ENCODE measurements around the gene UTP11. TPM values are rescaled to one million over a fixed set of nuclear protein-coding genes. Genes with fewer than 3 reads are reported as not detected.

The UTP11 gene
- total and polyA plus RNA-seq, 2 donors from 2014 or later: 24.2 to 26.2 TPM

GRCh38 chr1:38025664-38026063 lies 13.1 kb downstream of the UTP11 start:
- H3K27ac ChIP-seq (ENCODE audit: low read depth in 2 of 2, low read length in 2 of 2): no peak overlapping the region
- H3K9ac ChIP-seq (ENCODE audit: low read length in 3 of 3): no peak overlapping the region
- no peaks in the 10 kb centered on the region for H3K9me3 ChIP-seq (ENCODE audit: control insufficient read depth in 2 of 3, insufficient read depth in 1 of 3, low read length in 3 of 3)
- no peak for FAIRE-seq
- peaks cover 0 to 16% (median 5%) of the 10 kb centered on the region in 3 donors for H3K4me1 ChIP-seq (ENCODE audit: control insufficient read depth in 2 of 3, insufficient read depth in 2 of 3, low read depth in 1 of 3, low read length in 3 of 3)
- peaks cover 10 to 28% (median 28%) of the 10 kb centered on the region in 3 donors for H3K36me3 ChIP-seq (ENCODE audit: control insufficient read depth in 2 of 3, insufficient read depth in 3 of 3, low read length in 3 of 3)
- DNase-seq: no peak
- intact Hi-C loops (cut with DNase I): no loop called here
- H3K4me3 ChIP-seq (ENCODE audit: low read length in 3 of 3): no peak overlapping the region
- H3K27me3 ChIP-seq (ENCODE audit: control insufficient read depth, insufficient read depth, low read length): no peaks in the 10 kb centered on the region
- no peak for TF ChIP-seq CTCF (IDR thresholded peaks at IDR 0.05; ENCODE audit: borderline replicate concordance, extremely low read depth, insufficient read depth)

GRCh38 chr1:38026592-38027200 lies 14.2 kb downstream of the UTP11 start:
- FAIRE-seq (no peak), DNase-seq (peak in 4 of 5 donors; percentile 69 to 84 (median 78))
- Histone ChIP-seq H3K9ac (ENCODE audit: low read length in 3 of 3) (no peak overlapping the region), H3K9me3 (ENCODE audit: control insufficient read depth in 2 of 3, insufficient read depth in 1 of 3, low read length in 3 of 3) (no peaks in the 10 kb centered on the region), H3K27me3 (ENCODE audit: control insufficient read depth, insufficient read depth, low read length) (no peaks in the 10 kb centered on the region), H3K27ac (ENCODE audit: low read depth in 2 of 2, low read length in 2 of 2) (no peak overlapping the region), H3K4me1 (ENCODE audit: control insufficient read depth in 2 of 3, insufficient read depth in 2 of 3, low read depth in 1 of 3, low read length in 3 of 3) (peaks cover 0 to 24% (median 5%) of the 10 kb centered on the region in 3 donors), H3K36me3 (ENCODE audit: control insufficient read depth in 2 of 3, insufficient read depth in 3 of 3, low read length in 3 of 3) (peaks cover 10 to 28% (median 25%) of the 10 kb centered on the region in 3 donors), H3K4me3 (ENCODE audit: low read length in 3 of 3) (no peak overlapping the region)
- TF ChIP-seq CTCF (IDR thresholded peaks at IDR 0.05; ENCODE audit: borderline replicate concordance, extremely low read depth, insufficient read depth): peak; percentile 56
- intact Hi-C loops (cut with DNase I): no loop called here

DNA sequence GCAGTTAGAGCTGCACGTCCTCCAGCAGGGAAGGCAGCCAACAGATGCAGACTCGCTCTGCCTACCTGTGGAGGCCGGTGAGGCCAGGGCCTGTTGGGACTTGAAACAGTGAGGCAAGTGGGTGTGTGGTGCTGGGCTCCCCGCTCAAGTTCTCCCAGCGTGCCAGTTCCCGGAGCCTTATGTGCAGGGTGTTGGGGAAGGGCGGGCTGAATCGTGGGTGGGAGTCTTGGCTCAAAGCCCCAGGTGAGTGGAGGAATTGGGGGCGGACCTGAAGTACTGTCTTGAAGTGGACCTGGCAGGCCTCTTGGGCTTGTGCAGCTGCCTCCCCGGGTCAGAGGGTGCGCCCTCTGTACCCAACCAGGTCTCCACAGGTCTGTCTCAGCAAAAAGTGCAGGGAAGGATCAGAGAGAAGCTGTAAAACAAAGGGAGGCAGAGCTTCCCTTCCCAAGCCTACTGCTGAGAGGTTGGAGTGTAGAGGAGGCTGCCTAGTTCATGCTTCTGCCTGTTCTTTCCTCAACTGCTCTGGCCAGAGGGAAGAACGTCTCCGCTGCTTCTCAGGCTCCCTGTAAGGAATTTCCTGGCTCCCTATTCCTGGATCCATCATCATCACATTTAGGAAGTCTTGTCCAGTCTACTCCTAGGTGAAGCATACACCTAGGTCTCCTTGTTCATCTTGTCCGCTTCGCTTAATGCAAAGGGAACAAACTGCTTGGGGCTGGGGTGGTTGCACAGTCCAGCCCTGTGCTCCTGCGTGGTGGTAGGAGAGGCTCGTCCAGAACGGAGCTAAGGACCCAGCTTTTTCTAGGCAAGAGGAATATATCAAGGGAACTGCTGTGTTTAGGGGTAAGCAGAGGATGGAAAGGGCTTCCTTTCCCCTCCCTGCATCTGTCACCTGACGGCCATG lies 14.9 kb downstream of the UTP11 start:
- no peaks in the 10 kb centered on the region for H3K27me3 ChIP-seq (ENCODE audit: control insufficient read depth, insufficient read depth, low read length)
- no peak overlapping the region for H3K9ac ChIP-seq (ENCODE audit: low read length in 3 of 3)
- no peaks in the 10 kb centered on the region for H3K9me3 ChIP-seq (ENCODE audit: control insufficient read depth in 2 of 3, insufficient read depth in 1 of 3, low read length in 3 of 3)
- no peak for TF ChIP-seq CTCF (IDR thresholded peaks at IDR 0.05; ENCODE audit: borderline replicate concordance, extremely low read depth, insufficient read depth)
- no peak overlapping the region for H3K4me3 ChIP-seq (ENCODE audit: low read length in 3 of 3)
- H3K36me3 ChIP-seq (ENCODE audit: control insufficient read depth in 2 of 3, insufficient read depth in 3 of 3, low read length in 3 of 3): peaks cover 8 to 22% (median 21%) of the 10 kb centered on the region in 3 donors
- FAIRE-seq: no peak
- H3K27ac ChIP-seq (ENCODE audit: low read depth in 2 of 2, low read length in 2 of 2): no peak overlapping the region
- intact Hi-C loops (cut with DNase I): no loop called here
- no peak for DNase-seq
- H3K4me1 ChIP-seq (ENCODE audit: control insufficient read depth in 2 of 3, insufficient read depth in 2 of 3, low read depth in 1 of 3, low read length in 3 of 3): peaks cover 0 to 24% (median 5%) of the 10 kb centered on the region in 3 donors

Measured in kidney (tissue), 14 donors.